GM19397 (cell line): Measurements from ENCODE around the gene CCSER1.

Experiments used
- ATAC-seq: cut with Tn5 transposase; IDR thresholded peaks from one replicate; pipeline ENCODE4 v1.9.1; 2021; ENCODE audit warnings: mild to moderate bottlenecking, moderate library complexity; ENCODE audit not compliant: unreplicated experiment

CCSER1 gene

DNA sequence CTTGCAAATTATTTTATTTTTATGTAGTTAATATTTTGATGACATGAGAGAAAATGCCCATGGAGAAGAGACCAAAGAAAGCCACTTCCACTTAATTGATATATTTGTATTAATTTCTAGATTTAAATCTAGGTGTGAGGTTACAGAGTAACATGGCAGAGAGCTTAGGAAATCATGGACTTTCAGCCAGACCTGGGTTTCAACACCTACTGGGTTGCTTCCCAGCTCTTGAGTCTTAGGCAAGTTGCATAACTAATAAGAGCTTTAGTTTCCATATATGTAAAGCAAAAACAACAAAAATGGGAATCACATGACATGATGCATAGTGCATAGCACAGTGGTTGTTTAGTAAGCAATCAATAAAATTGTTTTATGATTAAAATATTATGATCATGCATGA is 413.3 kb downstream of the CCSER1 start:
- ATAC-seq, result no peak

DNA sequence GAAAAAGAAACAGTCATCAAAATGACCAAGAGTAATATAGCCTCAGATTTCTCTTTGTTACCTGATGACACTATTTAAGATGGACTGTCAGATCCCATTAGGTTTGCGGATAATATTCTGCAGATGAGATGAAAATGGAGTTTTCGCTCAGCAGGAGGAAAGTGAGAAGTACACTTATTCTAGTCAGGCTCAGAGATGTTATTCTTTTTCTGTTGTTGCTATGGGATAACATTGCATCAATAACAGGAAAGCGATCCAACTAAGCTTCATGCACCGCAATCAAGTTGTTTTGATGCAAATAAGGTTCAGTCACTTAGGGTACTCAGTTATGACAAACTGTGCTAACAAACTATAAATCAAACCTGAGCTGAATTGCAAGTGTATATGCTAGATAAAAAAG is 415.0 kb downstream of the CCSER1 start:
- ATAC-seq, result no peak

DNA sequence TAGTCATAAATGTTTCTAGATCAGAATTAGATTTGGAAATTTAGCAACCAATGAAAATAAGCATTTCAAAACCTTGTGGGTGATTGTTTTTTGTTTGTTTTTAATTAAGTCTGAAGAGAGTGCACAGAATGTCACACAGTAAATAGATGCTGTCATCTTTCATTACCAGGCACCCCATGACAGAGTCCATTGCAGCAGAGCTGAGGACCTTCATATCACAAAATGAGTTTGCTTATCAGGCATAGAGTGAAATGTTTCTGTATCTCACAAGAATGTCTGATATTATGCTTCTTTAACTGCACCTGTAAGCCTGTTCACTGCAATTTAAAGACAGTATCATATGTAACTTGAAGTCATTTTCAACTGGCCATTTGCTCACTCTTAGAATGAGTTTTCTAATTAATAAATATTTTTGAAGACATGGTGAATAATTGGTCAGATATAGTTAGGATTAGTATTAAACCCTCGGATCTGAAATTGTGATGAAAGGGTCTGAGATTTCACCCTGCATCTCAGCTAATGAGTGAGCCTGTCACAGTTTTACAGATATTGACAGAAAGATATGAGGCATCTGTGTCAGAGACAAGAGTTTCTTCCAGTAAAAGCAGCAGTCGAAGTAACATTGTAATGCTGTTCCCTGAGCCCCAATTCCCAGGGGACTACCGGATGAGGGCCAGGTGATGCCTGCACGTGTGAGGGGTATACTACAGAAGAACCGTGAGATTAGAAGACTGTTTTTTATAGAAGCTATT is 416.4 kb downstream of the CCSER1 start:
- no peak for ATAC-seq

GRCh38 chr4:90544532-90545045 is 417.4 kb downstream of the CCSER1 start:
- no peak for ATAC-seq

DNA sequence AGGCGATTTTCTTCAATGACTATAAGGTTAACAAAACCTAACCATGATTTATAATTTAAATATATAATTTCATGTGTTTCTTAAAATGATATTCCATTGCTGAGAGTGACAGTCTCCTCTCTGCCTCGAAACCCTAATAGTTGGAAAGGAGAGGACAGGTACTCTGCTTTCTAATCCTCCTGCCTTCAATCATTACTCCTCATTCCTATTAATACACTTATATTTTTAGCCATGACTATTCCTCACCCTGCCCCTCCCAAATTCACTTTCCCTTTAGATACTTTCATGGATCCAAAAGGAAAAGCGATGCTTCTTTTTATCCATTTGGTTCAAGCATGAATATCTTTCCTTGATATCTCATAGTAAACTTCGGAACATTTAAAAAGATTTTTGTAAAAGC is 418.2 kb downstream of the CCSER1 start:
- no peak for ATAC-seq

- no peak for ATAC-seq
Measured at GRCh38 chr4:90546114-90546513, 418.9 kb downstream of the CCSER1 start.

- ATAC-seq, result no peak
Measured at GRCh38 chr4:90570615-90571014, 443.4 kb downstream of the CCSER1 start.

- ATAC-seq, result no peak
Measured at GRCh38 chr4:90572996-90573395, 445.8 kb downstream of the CCSER1 start.

- no peak for ATAC-seq
Measured at GRCh38 chr4:90575371-90575770, 448.2 kb downstream of the CCSER1 start.

- no peak for ATAC-seq
Measured at GRCh38 chr4:90580326-90580725, 453.1 kb downstream of the CCSER1 start.

DNA sequence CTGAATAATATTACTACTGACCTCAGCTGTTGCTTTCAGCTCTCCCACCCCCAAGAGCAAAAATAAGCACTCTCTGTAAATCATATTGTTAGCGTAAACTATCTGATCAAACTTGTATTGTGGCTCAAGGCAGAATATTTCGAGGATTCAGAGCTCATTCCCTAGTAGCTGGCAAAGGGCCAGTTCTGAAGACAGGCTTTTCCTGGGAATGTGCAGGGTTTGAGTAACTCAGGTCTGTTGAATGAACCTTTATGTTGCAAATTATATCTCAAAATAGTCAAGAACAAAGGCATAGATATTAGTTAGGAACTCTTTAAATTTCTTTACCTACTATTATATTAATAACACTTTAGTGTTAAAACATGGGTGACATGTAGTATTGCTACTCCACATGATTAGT is 454.9 kb downstream of the CCSER1 start:
- no peak for ATAC-seq

- no peak for ATAC-seq
Measured at GRCh38 chr4:90584051-90584450, 456.9 kb downstream of the CCSER1 start.

GRCh38 chr4:90585961-90586360 is 458.8 kb downstream of the CCSER1 start:
- no peak for ATAC-seq

DNA sequence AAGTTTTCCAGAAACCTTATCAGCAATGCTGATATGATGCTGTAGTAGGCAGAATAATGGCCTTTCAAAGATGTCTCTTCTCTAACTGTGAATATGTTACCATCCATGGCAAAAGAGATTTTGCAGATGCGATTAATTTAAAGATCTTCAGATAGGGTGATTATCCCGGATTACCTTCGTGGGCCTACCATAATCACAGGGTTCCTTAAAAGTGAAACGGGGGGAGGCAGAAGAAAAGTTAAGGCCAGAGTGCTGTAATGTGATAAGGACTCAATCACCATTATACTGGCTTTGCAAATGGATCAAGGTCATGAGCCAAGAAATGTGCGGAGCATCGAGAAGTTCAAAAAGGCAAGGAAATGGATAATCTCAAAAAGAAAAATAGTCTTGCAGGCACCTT is 459.6 kb downstream of the CCSER1 start:
- ATAC-seq, result no peak

DNA sequence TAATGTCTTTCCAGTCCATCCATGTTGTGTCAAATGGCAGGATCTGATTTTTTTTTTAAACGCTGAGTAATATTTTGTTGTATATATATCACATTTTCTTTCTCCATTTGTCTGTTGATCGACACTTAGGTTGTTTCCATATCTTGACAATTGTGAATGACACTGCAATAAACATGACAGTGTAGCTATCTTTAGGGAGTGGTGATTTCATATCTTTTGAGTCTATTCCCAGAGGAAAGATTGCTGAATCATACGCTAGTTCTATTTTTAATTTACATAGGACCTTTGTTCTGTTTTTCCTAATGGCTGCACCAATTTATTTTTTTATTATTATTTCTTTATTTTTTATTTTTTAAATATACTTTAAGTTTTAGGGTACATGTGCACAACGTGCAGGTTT is 470.7 kb downstream of the CCSER1 start:
- no peak for ATAC-seq

DNA sequence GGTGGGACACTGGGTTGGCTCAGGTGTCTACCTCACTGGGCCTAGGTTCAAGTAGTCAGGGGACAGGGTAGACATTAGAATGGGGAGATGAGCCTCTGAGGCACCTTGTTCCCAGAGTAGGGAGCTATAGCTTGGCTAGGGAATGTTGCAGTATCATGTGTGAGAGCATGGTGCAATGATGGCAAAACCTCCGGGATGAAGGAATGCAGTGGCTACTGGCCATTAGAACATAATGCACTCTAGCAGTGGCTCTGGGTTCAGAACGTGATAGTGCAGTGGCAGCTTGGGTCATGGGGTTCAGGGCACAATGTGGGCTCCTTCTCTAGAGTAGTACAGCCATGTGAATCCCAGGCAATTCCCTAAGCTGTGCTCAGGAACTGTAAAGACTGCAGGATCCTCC is 471.5 kb downstream of the CCSER1 start:
- ATAC-seq, result no peak

- no peak for ATAC-seq
Measured at GRCh38 chr4:90602726-90603125, 475.5 kb downstream of the CCSER1 start.

- ATAC-seq, result no peak
Measured at GRCh38 chr4:90603540-90603939, 476.3 kb downstream of the CCSER1 start.

GRCh38 chr4:90606781-90607180 is 479.6 kb downstream of the CCSER1 start:
- no peak for ATAC-seq

DNA sequence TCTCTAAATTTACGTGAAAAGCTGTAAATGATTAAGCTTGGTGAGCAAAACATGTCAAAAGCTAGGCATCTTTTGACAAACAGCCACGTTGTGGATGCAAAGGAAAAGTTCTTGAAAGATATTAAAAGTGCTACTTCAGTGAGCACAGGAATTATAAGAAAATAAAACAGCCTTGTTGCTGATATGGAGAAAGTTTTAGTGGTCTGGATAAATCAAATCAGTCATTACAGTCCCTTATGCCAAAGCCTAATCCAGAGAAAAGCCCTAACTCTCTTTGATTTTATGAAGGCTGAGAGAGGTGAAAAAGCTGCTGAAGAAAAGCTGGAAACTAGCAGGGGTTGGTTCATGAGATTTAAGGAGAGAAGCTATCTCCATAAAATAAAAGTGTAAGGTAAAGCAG is 487.2 kb downstream of the CCSER1 start:
- ATAC-seq, result no peak

- ATAC-seq, result no peak
Measured at GRCh38 chr4:90621080-90621479, 493.9 kb downstream of the CCSER1 start.

DNA sequence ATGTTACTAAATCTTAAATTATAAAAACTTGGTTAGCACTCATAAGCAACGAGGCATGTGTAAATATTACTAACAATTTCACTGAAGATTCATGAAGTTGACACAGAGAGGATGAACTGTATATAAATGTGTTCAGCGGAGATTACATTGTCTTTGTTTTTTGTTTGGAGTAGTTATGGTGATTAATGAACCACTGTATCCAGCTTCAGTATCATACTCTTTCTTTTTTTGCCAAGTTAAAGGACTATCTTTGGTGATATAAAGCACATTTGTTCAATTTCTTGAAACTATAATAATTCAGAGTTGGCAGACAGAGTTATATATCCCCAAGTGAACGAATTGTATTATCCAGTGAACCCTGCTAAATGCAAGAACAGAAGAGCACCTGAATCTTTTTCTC is 497.6 kb downstream of the CCSER1 start:
- no peak for ATAC-seq
